ENCODE results near the gene ADCK1.
"Not testable (repeated sequence)": the region's sequence is repeated elsewhere in the genome, so short reads cannot be mapped to it uniquely, and the experiment has no call there.

ADCK1 gene

DNA sequence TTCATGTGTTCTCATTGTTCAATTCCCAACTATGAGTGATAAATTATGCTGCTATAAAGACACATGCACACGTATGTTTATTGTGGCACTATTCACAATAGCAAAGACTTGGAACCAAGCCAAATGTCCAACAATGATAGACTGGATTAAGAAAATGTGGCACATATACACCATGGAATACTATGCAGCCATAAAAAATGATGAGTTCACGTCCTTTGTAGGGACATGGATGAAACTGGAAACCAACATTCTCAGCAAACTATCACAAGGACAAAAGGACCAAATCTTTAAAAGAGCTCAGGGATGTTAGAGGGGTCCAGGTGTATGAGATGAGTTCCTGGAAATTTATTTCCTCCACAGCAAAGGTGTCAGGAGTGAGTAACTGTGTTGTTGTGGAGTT is 115.5 kb downstream of the ADCK1 start:
- in situ Hi-C loops (cut with HindIII; ENCODE audit: low pct_ligation_motif_present, low pct_unique_long_range_greater_than_20kb, low sequenced_read_pairs); DNase-seq: not testable (repeated sequence)

DNA sequence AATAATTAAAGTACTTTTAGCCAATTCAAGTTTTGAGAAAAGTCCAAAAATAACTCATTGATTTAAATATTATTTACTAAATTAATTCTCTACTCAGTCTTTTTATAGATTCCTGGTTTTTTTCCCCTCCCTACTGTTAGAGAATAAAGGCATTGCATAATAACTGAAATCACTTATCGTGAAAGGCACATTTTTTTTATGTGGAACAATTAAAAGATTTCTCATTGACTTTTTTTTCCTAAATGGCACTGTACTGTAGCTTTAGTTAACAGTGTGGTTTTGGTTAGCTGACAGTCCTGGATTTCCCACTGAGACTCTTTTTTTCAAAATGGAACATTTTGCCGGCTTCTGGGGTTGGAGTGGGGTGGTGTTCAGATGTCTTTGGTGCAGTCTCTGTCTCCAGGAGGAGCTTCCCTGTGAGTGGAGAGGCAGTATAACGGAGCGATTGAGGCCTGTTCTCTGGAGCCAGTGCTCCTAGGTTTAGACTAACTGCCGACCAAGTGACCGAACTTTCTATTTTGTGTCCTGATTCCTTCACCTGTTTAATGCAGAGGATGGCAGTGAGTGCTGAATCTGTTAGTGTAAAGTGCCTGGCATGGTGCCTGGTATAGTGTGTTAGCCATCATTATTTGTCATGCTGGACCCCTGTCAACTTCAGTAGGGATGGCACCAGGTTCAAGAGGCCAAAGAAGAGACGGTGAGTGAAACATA is 117.7 kb downstream of the ADCK1 start:
- DNase-seq: no peak
- in situ Hi-C loops (cut with HindIII; ENCODE audit: low pct_ligation_motif_present, low pct_unique_long_range_greater_than_20kb, low sequenced_read_pairs): no loop called here

DNA sequence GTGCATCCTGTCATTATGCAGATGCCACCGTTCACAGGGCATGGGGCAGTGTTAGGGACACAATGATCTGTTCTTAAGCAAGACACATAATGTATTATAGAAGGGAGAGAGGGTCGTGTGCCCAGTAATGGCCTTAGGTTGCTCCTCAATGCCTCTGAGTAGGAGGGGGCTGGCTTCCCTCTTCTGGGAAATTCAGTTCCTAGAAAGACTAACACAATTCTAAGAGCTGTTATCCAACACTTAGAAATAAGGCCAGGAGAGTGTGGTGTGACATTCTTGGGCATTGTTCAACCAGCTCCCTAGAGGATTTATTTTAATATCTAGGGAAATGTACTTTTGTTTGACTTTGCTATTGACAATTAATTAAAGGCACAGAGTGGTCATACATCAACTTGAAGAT is 118.5 kb downstream of the ADCK1 start:
- in situ Hi-C loops (cut with HindIII; ENCODE audit: low pct_ligation_motif_present, low pct_unique_long_range_greater_than_20kb, low sequenced_read_pairs): no loop called here

DNA sequence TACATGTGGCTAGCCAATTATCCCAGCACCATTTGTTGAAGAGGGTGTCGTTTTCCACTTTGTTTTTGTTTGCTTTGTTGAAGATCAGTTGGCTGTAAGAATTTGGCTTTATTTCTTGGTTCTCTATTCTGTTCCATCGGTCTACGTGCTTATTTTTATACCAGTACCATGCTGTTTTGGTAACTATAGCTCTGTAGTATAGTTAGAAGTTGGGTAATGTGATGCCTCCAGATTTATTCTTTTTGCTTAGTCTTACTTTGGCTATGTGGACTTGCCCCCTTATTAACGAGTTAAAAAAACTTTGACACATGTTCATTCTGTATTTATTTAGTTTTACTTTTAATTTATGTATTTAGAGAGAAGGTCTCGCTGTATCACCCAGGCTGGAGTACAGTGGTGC is 120.4 kb downstream of the ADCK1 start:
- DNase-seq: no peak
- in situ Hi-C loops (cut with HindIII; ENCODE audit: low pct_ligation_motif_present, low pct_unique_long_range_greater_than_20kb, low sequenced_read_pairs): no loop called here

More for the DNA sequence above, 118.5 kb downstream of the ADCK1 start:
- no peak for DNase-seq

DNA sequence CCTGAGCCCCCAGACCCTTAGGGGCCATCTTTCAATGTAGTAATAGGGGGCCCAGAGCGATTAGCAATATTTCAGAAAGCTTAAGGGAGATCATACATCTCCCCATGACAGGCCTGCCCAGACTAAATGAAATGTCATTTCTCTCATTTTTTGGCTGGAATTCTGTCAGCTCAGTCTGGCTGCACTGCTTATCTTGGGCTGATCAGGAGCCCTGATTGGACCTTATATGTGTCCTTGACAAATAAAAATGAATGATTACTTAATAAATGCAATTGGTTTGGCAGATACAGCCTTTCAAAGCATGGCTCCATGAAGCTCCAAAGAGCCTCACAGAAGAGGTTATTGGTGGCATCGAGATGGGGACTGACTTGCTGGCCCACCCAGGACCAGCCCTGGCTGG is 121.9 kb downstream of the ADCK1 start:
- in situ Hi-C loops (cut with HindIII; ENCODE audit: low pct_ligation_motif_present, low pct_unique_long_range_greater_than_20kb, low sequenced_read_pairs): no loop called here

DNA sequence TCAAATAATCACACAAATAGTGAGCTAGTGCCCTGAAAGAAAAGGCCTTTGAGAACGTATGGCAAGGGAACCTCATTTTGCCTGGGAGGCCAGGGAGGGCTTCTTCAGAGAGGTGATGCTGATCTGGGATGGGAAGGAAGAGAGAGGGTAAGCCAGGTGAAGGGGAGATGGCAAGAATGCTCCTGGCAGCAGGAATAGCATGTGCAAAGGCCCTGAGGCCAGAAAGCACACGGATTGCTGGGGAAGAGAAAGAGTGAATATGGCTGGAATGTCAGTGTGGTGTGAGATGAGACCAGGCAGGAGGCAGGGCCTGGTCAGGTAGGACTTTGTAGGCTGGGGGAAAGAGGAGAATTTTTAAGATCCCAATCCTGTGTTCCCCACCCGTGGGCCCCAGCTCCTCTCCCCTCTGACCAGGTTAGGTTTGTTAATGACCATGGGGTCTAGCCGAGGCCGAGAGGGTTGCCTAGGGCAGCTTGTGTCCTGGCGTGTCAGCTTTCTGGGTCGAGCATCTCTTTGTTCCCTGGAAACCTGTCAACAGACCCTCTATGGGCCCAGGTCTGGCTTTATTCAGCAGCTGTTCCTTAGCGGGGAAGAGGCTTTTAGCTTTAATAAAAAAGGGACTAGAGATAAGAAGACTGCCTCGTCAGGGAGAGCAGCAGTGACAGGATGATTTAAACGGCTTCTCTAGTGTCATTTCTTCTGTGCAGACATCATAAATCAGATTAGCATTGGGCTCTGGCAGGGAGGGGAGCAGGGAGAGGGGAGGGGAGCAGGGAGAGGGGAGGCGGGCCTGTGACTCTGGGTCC is 123.4 kb downstream of the ADCK1 start:
- no peak for DNase-seq
- in situ Hi-C loops (cut with HindIII; ENCODE audit: low pct_ligation_motif_present, low pct_unique_long_range_greater_than_20kb, low sequenced_read_pairs): no loop called here

More for the DNA sequence above, 121.9 kb downstream of the ADCK1 start:
- no peak for DNase-seq

DNA sequence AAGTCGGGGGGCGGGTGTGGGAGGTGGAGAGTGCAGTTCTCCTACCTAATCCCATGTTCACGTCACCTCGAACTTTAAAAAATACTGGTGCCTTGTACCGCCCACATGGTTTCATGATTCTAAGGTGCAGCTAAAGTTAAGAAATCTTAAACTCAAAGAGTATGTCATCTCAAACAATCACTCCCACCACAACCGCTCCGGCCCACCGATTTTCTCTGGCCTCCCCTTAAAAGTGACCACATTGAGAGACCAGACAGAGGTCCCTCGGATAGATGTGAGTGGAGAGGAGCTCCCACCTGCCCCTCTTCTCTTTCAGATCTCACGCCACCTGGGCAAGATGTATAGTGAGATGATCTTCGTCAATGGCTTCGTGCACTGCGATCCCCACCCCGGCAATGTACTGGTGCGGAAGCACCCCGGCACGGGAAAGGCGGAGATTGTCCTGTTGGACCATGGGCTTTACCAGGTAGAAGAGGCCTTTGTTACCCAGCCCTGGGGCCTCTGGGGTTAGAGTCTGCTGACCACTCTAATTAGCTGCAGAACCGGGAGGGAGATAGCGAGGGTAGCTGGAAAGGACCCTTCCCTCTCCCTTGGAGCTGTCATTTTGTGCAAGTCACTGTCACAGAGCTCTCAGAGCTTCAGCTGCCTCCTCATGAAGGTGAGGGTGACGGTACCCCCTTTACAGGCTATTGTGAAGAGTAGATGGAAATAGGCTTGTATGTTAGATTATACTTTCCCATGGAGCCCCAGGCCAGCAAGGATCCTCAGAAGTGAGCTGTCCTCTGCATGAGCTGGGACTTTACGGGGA is 124.4 kb downstream of the ADCK1 start:
- in situ Hi-C loops (cut with HindIII; ENCODE audit: low pct_ligation_motif_present, low pct_unique_long_range_greater_than_20kb, low sequenced_read_pairs): no loop called here
- DNase-seq: no peak

DNA sequence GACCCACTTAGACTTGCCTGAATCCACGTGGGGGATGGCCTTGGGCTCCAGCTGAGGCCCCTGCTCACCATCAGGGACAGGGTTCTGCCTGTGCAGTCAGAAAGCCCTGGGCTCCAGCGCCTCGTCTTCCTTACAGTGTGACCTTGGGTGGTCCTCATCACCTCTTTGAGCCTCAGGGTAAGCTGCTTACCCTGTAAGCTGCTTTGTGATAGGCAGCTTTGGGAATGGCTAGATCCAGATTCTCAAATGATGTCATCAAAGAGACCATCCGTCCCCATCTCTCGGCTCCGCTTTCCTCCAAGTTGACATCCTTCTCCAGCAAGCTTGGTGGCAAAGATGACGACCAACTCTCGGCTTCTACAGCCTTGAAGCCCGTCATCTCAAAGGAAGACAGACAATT is 127.0 kb downstream of the ADCK1 start:
- no peak for DNase-seq
- in situ Hi-C loops (cut with HindIII; ENCODE audit: low pct_ligation_motif_present, low pct_unique_long_range_greater_than_20kb, low sequenced_read_pairs): no loop called here

DNA sequence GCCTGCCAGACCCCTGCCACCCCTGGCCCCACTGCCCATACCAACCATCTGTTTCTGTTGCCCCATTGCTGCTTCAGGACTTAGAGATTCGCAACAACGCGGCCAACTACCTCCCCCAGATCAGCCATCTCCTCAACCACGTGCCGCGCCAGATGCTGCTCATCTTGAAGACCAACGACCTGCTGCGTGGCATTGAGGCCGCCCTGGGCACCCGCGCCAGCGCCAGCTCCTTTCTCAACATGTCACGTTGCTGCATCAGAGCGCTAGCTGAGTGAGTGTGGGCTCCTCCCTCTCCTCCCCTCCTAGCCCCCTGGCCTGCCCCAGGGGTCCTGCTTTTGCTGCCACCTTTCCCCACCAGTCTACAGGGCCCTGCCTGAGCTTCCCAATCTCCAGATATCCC is 131.5 kb downstream of the ADCK1 start:
- in situ Hi-C loops (cut with HindIII; ENCODE audit: low pct_ligation_motif_present, low pct_unique_long_range_greater_than_20kb, low sequenced_read_pairs): no loop called here
- no peak for DNase-seq

DNA sequence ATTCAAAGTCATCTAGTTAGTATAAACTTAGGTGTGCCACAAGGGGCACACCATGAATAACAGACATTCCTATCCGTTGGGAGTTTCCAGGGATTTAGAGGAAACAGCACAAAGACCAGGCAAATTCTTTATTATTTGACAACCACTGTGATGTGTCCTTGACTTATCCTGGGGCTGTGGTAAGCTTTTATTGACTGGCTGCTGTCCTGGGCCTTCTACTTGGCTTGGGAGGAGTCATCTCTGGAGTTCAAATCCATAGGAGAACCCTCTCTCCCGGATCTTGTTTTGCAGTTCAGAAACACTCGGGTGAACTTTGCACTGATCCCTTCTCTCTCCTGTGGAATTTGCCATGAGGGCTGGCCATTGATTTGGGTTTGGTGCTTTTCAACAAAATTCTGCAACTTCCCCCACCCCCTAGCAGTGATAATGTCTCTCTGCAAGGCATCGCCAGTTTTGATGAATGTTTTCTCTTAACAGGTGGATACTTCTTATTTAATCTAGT is 136.3 kb downstream of the ADCK1 start:
- in situ Hi-C loops (cut with HindIII; ENCODE audit: low pct_ligation_motif_present, low pct_unique_long_range_greater_than_20kb, low sequenced_read_pairs): no loop called here

DNA sequence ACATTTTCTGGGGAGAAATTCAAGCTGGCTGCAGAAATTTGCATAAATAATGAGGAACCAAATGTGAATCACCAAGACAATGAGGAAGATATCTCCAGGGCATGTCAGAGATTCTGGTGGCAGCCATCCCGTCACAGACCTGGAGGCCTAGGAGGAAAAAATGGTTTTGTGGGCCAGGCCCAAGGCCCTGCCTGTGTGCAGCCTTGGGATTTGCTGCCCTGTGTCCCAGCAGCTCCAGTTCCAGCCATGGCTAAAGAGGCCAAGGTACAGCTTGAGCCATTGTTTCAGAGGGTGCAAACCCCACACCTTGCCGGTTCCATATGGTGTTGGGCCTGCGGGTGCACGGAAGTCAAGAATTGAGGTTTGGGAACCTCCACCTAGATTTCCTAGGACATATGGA is 147.5 kb downstream of the ADCK1 start:
- in situ Hi-C loops (cut with HindIII; ENCODE audit: low pct_ligation_motif_present, low pct_unique_long_range_greater_than_20kb, low sequenced_read_pairs): no loop called here
- DNase-seq: no peak

More for the DNA sequence above, 136.3 kb downstream of the ADCK1 start:
- no peak for DNase-seq

DNA sequence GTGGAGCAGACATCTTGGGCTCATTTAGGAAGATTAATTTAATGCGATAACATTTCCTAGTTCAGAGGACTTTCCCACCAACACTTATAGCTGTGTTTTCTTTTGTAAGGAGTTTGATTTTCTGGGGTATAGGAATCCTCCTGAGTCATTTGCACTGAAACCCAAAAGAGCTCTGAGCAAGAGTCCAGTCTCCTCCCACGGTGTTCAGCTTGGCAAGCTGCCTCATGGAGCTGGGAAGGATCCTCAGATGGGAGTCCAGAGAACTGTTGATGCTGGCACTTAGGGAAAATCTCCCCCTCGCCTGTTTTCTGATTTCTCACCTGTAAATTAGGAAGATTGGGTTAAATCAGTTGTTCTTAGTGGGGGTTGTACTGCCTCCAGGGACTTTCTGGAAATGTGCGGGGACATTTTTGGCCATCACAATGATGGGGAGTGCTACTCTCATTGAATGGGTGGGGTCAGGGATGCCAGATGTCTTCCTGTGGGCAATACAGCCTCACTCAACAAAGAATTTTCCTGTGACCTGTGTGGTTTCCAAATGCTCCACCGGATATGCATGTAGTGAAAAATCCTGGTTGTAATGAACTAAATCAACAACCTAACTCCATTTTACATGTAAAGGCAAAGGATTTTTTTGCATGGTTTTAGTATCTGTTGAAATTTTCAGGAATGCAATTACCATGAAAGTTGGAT is 150.6 kb downstream of the ADCK1 start:
- in situ Hi-C loops (cut with HindIII; ENCODE audit: low pct_ligation_motif_present, low pct_unique_long_range_greater_than_20kb, low sequenced_read_pairs): no loop called here
- DNase-seq: no peak

DNA sequence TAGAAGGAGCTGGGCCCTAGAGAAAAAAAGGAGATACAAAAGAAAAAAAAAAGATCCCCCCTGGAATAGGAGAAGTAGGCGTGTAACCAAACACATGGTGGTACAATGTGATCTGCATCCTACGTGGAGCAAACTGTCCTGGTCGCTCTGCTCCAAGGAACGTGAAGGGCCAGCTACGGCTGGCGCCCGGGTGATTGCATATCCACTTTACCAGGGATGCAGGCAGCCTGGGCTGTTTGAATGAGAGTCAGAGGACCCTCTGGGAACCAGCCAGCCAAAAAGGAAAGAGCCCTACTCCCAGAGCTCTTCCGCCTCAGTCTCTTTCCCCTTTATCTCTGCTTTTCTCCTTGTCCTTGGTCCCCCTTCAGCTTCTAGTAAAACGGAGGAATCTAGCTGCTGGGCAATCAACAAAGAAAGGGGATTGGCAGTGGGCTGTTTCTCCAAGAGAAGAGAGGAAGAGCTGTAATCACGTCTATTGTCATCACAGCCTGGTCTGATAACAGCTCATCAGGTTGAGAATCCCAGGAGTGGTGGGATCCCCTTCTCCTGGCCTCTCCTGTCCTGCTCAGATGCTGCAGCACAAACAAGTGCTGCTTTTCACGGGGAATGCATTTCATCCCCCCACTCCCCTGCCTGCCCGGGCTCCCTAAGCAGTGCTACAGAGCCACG is 156.0 kb downstream of the ADCK1 start:
- in situ Hi-C loops (cut with HindIII; ENCODE audit: low pct_ligation_motif_present, low pct_unique_long_range_greater_than_20kb, low sequenced_read_pairs): no loop called here
- DNase-seq: no peak

DNA sequence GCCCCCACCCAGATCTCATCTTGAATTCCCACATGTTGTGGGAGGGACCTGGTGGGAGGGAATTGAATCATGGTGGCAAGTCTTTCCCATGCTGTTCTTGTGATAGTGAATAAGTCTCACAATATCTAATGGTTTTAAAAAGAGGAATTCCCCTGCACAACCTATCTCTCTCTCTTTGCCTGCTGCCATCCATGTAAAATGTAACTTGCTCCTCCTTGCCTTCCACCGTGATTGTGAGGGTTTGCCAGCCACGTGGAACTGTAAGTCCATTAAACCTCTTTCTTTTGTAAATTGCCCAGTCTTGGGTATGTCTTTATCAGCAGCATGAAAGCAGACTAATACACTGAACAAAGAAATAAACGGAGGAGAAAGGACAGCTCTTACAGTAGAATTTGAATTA is 159.8 kb downstream of the ADCK1 start:
- DNase-seq; in situ Hi-C loops (cut with HindIII; ENCODE audit: low pct_ligation_motif_present, low pct_unique_long_range_greater_than_20kb, low sequenced_read_pairs): not testable (repeated sequence)

DNA sequence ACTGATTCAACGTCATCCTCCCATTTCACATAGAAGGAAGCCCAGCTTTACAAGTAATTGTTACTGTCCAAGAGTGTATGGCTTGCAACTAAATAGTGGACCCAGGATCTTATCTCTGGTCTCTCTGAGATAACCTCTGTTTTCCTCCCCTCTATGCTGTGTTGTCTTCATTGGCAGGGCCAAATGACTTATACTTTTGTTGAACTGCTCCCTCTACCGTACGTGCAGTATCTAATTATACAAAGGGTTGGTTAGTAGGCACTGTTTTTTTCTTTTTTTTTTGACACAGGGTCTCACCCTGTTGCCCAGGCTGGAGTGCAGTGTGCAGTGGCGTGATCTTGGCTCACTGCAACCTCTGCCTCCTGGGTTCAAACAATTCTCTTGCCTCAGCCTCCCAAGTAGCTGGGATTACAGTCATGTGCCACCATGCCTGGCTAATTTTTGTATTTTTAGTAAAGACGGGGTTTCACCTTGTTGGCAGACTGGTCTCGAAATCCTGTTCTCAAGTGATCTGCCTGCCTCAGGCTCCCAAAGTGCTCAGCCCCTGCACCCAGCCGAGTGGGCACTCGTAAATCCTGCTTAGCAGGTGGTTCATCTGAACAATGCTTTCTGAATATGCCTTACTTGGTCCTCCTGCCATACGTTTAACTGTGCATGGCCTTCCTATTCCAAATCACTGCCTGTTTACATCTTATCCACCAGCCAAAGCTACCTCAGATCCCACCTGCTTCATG is 162.1 kb downstream of the ADCK1 start:
- no peak for DNase-seq
- in situ Hi-C loops (cut with HindIII; ENCODE audit: low pct_ligation_motif_present, low pct_unique_long_range_greater_than_20kb, low sequenced_read_pairs): no loop called here

DNA sequence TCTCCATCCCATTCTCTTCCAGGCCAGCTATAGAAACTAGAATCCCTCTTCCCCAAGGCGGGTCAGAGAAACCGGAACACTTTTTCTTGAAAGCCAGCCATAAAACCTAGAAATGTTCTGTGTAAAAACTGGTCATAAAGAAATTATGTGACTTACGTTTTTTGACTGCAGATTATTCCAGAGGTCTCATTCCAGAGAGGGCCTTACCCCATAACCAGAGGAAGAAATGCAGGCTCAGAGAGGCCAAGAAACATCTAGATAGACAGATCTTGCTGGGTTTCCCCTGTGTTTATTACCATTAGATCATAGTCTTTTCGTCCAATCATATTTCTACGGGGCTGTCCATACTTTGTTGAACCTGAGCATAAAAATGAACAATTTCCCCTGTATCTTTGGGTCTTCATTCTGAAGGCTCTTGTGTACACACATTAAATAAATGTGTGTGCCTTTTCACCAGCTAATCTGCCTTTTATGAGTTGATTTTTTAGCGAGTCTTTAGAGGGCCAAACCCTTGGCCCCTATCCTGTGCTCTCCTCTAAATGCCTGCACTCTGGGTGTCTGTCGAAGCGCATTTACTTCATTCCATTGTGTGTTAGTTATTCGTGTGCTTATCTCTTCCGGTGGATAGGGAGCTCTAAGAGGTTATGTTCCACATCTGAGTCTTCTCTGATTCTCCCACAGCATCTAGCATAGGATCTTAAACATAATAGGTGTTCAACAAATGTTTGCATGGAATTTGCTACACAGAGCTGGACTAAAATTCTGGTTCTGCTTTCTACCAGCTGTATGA is 163.0 kb downstream of the ADCK1 start:
- in situ Hi-C loops (cut with HindIII; ENCODE audit: low pct_ligation_motif_present, low pct_unique_long_range_greater_than_20kb, low sequenced_read_pairs): no loop called here
- DNase-seq: no peak

DNA sequence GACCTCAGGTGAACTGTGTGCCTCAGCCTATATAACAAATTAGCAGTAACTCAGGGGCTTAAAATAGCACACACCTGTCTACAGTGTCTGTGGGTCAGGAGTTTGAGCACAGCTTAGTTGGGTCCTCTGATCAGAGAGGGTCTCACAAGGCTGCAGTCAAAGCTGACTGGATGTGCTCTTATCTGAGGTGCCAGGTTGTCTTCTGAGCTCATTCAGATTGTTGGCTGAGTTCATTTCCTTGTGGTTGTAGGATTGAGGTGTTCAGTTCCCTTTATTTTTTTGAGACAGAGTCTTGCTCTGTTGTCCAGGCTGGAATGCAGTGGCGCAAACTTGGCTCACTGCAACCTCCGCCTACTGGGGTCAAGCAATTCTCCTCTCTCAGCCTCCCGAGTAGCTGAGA is 164.7 kb downstream of the ADCK1 start:
- DNase-seq: no peak
- in situ Hi-C loops (cut with HindIII; ENCODE audit: low pct_ligation_motif_present, low pct_unique_long_range_greater_than_20kb, low sequenced_read_pairs): no loop called here

Data from ACHN (cell line).